HG03280 (cell line): Measurements from ENCODE around the gene ASTN2.
"Not testable (repeated sequence)": the region's sequence is repeated elsewhere in the genome, so short reads cannot be mapped to it uniquely, and the experiment has no call there.

Experiments
- ATAC-seq: cut with Tn5 transposase; IDR thresholded peaks from one replicate; pipeline ENCODE4 v1.9.1; 2021; ENCODE audit warnings: mild to moderate bottlenecking, moderate library complexity; ENCODE audit not compliant: unreplicated experiment

Gene ASTN2

DNA sequence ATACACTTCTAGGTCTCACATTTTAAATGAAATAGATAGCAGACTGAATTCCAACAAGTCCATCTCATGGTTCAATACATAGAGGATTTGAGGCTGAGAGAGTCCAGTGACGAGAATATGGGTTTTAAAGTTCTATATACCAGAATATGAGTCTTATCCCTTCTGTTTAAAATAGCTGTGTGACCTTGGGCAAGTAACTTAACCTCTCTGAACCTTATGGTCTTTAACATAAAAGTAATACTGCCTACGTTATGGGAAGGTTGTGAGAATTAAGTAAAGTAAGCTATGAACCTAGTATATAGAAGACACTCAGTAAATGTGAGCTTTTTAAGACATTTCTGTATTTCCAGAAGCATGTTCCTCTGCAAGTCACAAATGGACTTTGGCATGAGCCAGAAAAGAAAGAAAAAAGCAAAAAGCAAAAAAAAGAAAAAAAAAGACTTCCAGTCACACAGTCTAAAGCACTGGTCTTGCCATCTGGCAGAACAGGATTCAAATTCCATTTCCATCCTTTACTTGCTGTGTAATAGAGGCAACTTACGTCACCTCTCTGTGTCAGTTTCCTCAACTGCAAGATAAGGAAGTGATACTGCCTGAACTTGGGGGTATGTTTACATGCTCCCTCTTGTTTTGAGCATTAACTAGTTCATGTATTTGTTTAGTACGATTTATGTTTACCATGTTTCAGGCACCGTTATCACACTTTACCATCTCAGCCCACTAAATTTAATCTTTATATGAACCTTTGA lies 479.5 kb downstream of the ASTN2 start:
- no peak for ATAC-seq

DNA sequence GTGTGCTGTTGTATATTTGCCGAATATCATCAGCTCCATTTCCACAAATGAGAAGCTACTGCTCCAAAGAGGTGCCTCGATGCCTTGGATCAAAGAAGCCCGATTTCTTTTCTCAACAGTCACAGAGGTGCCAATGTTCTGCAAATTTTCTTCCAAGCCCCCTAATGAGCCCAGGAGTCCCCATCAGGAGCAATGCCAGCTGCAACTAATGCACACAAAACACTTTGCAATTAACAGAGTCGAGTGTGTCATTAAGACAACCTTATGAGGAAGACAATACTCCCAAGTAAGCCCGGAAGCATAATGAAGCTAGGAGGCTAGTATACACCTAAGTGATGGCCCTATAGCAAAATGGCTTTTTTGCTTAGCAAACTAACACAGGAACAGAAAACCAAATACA lies 480.7 kb downstream of the ASTN2 start:
- ATAC-seq, result no peak

DNA sequence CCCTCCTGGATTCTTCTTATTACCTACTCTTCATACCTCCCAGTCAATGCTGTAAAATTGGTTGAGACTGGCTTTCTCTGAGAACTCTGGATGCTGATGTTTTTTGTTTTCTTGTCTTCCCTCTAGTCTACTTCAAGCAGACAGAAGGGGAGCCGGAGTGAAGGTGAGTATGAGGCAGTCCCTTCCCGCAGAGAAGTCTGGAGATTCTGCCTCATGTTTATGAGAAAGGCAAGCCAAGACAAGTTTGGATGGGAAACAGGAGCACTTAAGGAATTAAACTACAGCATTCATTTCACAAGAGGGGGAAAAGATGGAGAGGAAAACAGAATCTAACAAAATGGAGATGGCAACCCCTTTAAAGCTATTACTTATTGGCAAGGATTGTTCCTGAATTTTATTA lies 481.6 kb downstream of the ASTN2 start:
- no peak for ATAC-seq

DNA sequence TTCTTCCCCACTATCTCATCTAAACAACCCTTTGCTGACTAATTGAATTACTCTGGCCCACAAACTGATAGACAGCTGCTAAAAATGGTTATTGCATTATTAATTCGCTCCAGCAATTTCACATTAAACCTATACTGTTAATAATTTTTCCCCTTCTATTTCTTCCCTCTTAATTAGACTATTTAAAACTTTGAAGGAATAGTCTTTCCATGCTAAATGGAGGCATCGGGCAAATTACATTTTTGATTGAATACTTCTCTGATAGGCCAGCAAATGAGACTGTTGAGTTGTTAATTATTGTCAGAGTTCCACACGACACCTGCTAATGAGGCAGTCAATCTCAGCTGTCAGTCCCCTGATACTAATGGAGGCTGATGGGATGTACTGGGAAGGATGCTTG lies 485.2 kb downstream of the ASTN2 start:
- ATAC-seq, result no peak

DNA sequence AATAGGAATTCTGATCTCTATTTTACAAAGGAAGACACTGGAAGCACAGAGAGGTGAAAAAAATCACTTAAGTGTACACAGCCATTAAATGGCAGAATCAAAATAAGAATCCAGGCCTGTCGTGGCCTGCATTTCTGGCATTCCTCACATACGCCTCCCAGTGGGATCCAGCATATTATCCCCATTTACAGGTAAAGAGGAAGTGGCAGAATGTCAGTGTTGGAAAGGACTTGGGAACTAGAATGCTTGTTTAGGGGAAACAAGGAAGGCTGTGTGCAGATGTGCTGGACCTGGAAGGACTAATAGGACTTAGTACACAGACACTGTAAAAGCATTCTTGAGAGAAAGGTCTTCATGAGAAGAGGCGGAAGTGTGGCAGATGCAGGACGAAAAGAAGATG lies 486.0 kb downstream of the ASTN2 start:
- no peak for ATAC-seq

DNA sequence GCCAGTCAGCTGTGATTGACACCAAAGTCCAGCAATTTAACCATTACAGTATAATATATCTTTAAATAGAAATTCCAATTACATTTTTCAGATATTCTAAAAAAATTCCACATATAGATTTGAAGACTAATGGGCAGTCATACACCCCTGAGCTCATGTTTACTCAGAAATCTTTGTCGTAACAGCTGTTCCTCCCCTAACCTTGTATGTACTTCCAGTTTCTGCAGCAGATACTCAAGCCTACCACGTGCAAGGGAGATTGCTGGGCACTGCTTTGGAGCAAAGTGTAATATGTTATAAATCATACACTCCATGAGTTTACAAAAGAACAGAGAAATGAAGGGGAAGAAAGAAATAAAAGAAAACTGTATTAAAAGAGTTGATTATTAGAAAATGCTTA lies 486.6 kb downstream of the ASTN2 start:
- no peak for ATAC-seq

DNA sequence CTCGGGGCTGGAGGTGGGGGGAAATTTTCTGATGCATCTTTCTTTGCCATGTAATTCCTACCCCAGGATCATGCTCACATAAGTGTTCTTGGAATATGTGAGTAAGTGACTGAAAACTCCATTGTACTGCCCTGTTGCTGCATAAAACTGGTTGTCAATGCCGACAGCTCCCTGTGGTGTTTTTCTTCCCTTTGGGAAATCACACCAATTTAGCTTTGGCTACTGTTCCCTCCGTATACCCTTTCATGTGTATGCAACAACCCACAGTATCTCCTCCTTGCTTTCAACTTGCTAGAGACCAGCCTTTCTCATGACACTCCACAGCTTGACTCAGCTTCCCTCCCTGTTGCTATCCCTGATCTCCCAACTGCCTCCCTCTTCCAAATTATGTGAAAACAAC lies 487.1 kb downstream of the ASTN2 start:
- no peak for ATAC-seq

DNA sequence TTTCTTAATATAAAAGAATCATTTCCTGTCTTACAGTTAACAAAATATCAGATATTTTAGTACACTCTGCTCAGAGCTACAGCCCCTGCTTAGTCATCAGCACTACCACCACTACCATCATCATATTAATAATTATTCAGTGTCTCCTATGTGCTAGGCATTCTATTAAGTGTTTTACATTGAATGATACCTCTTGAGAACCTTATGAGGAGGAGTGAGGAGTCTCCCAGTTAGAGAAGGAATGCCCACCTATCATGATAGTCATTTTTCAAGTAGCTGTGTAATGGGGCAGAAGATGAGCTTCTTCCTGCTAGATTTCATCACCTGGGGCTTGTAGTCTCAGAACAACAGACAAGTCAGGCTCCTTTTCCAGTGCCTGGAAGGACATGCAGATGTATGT lies 489.7 kb downstream of the ASTN2 start:
- no peak for ATAC-seq

DNA sequence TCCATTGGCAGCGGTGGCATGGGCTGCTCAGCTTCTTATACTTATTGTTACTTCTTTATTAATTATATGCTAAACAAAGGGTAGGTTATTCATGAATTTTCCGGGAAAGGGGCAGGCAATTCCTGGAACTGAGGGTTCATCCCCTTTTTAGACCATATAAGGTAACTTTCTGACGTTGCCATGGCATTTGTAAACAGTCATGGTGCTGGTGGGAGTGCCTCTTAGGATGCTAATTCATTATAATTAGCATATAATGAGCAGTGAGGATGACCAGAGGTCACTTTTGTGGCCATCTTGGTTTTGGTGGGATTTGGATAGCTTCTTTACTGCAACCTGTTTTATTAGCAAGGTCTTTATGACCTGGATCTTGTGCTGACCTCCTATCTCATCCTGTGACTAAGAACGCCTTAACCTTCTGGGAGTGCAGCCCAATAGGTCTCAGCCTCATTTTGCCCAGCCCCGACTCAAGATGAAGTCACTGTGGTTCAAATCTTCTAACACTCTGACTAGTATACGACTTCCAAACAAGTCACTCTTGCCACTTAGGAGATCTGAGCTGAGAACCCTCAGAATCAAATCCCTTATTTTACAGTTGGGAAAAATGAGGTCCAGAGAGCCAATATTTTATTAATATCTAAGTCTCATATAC lies 490.3 kb downstream of the ASTN2 start:
- ATAC-seq, result no peak

DNA sequence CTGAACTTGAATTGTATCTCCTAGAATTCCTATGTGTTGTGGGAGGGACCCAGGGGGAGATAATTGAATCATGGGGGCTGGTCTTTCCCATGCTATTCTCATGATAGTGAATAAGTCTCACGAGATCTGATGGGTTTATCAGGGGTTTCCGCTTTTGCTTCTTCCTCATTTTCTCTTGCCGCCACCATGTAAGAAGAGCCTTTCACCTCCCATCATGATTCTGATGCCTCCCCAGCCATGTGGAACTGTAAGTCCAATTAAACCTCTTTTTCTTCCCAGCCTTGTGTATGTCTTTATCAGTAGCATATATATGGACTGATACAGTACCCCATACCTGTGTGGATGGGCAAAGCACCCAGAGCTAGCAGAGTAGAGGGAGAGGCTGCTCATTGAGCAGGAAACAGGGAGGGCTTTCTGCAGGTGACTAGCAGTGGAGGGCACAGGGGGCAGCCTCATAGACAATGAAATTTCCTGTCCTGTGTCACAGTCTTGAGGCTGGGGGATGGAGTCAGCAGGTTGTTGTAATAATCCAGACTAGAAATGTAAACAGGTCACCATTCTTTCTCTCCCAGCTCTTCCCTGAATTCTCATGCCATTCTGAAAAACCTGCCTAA lies 496.9 kb downstream of the ASTN2 start:
- not testable (repeated sequence) for ATAC-seq

DNA sequence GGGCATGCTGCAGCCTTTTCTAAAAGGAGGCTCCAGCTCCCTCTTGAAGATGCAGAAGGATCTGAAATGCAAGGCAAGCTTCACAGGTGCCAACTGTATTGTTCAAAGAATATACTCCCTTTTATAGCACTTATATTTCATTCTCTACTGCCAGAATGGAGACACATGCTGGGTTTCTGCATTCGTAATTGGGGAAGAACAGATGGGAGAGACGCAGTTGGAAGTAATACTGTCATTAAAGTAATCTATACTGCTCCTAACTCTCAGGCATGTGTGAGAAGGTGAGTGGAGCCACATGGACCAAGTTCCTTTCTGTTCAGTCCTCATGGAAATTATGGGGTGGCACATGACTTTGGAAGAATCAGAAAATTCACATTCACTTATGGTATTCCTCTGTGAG lies 501.3 kb downstream of the ASTN2 start:
- no peak for ATAC-seq

DNA sequence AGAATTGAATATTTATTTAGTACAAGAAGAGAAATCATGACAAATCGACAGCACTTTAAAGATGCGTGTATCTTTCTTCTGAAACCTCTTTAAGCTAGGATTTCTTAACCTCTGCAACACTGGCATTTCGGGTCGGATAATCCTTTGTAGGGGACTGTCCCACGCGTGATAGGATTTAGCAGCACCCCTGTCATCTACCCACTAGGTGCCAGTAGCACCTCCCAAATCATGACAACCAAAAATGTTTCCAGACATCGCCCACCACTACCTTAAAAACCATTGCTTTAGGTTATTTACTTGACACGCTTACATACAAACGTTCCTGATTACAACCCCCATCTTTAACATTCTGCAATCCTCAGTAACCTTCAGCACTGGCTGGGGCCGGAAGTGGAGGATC lies 504.7 kb downstream of the ASTN2 start:
- ATAC-seq, result no peak

DNA sequence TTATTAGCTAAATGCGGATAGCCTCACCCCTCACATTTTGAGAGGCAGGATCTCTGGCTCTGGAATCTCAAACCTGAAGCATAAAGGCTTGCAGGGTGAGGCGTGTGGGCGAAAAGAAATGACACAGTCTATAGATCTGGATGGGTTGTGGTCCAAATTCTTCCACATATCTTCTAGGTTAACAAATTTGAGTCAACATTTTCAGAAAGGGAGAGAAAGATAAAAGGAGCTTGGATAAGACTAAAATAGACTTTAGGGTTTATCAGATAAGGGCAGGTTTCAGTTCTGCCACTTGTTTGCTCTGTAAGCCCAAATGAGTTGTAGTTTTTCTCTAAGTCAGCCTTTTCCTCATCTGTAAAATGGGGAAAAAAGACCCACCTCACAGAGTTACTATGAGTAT lies 506.9 kb downstream of the ASTN2 start:
- no peak for ATAC-seq

DNA sequence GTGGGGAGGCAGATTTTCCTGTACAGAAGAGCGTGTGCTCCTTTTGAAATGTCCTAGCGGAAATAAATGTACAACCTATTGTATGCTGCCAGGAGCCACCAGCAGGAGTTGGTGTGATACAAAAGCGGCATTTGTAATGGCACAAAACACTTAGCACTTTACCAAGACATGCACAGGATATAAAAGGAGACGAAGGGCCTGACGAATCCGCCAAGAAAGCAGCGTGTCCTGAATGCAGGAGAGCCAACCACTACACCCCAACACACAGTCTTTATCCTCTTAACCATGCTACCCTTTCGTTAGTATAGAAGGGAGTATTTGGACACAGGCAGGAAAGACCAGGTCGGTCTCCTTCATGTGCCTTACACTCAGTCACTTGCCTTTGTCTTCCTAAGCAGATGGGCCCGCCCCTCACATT lies 509.7 kb downstream of the ASTN2 start:
- no peak for ATAC-seq

DNA sequence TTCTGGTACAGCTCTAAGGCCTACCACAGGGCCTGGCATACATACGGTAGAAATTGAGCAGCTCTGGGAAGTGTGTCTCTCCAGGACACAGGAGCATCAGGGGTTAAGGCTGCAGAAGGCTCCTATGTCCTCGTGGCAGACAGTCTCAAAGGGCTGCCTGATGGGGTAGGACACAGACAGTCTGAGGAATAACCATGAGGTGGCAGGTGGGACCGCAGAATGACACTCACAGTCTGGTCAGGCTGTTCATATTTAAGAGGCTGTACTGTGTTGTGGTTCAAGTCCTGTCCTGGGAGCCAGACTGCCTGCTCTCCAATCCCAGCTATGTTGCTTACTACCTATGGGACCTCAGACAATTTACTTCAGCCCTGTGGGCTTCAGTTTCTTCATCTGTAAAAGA lies 510.7 kb downstream of the ASTN2 start:
- no peak for ATAC-seq

DNA sequence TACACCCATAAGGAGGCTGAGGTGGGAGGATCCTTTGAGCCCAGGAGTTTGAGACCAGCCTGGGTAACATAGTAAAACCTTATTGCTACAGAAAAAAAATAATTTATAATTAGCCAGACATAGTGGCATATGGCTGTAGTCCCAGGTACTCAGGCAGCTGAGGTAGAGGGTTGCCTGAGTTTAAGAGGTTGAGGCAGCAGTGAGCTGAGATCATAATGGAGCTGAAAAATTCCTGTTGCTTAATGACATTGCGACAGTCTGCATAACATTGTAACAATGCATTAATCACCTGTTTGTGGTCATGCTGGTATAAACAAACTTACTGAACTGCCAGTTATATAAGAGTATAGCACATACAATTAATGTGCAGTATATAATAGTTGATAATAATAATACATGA lies 513.6 kb downstream of the ASTN2 start:
- ATAC-seq, result no peak

DNA sequence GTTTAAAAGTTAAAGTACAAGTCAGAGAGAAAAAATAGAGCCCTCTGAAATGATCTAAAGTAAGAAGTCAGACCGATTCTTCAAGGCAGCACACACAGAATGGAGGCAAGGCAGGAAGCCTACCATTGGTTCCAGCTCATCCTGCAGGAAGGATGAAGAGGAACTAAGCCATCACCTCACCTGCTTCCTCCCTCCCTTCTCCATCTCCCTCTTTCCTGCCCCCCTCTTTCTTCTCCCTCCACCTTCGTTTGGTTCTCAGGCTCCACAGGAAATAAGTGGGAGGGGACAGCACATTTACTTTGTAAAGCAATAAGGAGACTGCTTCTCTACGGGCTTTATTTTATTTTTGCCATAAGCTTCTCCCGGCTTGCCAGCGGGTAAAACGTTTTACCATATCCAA lies 514.3 kb downstream of the ASTN2 start:
- no peak for ATAC-seq

DNA sequence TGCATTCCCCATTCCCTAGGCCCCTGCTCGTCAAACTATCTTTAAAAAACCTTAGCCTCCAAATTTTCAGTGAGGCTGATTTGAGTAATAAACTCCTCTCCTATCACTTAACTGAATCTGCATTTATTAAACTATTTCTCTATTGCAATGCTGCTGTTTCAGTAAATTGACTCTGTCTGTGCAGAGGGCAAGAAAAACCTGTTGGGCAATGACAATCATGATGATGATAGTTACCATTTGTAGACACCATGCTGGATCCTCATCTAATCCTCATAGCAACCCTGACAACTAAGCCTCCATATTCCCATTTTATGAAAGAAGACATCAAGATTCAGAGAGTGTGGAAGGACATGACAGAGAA lies 514.9 kb downstream of the ASTN2 start:
- no peak for ATAC-seq

DNA sequence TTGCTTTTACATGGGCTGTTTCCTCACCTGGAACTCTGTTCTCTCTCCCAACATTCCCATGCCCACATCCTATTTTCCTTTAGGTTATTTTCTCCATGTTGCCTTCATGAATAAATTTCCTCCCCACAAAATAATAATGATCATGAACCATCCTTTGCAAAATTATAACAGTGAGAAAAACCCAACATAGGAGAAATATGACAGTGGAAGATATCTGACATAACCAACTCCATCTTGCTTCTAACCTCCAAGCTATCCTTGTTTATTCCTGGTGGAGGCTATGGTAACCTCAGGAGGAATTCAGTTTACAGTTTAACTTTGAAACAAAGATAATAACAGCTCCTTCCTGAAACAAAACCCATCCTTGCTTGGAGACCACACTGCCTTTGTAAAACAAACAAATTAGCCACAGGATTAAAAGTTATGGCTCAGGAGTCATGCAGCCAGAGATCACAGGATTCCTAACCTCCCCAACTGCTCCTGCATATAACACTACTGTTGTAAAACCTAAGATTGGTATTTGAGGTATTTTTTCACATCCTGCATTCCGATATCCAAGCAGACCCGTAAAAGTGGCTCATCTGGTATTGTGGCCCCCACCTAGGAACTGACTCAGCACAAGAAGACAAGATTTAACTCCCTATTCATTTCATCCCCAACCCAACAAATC lies 515.4 kb downstream of the ASTN2 start:
- no peak for ATAC-seq

DNA sequence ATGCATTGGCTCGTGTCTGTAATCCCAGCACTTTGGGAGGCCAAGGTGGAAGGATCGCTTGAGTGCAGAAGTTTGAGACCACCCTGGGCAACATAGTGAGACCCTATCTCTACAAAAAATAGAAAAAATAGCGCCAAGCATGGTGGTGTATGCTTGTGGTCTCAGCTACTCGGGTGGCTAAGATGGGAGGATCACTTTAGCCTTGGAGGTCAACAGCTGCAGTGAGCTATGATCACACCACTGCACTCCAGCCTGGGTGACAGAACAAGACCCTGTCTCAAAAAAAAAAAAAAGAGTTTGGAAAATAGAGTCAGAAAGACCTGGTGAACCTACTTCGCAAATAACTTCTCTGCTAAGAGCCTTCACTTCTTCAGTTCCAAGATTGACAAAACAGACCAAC lies 516.7 kb downstream of the ASTN2 start:
- not testable (repeated sequence) for ATAC-seq

DNA sequence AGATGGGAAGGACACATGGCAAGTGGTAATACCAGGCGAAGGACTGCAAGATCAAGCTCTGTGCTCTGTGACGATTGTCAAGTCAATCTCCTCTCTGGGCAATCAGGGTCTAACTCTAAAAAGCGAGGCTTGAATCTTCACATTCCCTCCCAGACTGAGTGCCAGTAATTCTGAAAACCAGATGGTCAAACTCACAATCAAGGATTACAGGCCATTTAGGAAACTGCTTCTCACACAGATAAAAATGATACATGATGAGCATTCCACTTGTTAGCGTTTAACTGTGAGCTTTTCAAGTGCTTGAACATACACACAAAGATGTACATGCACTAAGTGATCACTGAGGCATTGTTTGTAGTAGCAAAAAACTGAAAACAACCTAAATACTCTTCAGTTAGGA lies 517.7 kb downstream of the ASTN2 start:
- ATAC-seq, result no peak

DNA sequence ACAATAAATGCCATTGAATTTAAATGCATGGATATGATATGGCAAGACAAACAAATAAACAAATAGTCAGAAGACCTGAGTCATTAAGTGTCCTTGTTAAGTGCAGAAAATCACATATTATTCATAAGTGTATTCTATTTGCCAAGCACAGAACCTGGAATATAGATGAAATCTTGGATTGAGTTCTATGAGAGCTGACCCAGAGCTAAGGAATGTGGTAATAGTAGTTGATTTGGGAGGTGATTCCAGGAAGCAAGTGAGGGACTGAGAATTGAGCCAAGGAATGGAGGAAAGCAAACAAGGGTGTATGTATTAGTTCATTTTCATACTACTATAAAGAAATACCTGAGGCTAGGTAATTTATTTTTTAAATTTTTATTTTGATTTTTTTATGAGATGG lies 518.9 kb downstream of the ASTN2 start:
- no peak for ATAC-seq
